PFSK-1 (cell line): ENCODE data around the gene FRMD4A.

ENCODE experiments used
- FOXP2 ChIP-seq: optimal IDR thresholded peaks from 2 replicates; pipeline ENCODE3; 2011; ENCODE audit warnings: borderline replicate concordance, control low read depth, inconsistent platforms; ENCODE audit not compliant: insufficient read depth; ENCODE audit errors: extremely low read length, extremely low read depth
- POLR2AphosphoS5 ChIP-seq: IDR thresholded peaks from 2 replicates; pipeline ENCODE4 v1.6.1; 2012; ENCODE audit warnings: low read depth, mild to moderate bottlenecking, control low read depth, low read length, moderate library complexity
- SIN3A ChIP-seq: IDR thresholded peaks from 2 replicates; pipeline ENCODE4 v1.6.1; 2012; ENCODE audit warnings: mild to moderate bottlenecking, low read length, moderate library complexity, borderline replicate concordance; ENCODE audit not compliant: insufficient read depth
- TAF1 ChIP-seq: IDR thresholded peaks from 2 replicates; pipeline ENCODE4 v1.6.1; 2012; ENCODE audit warnings: low read length, control low read depth, borderline replicate concordance; ENCODE audit not compliant: insufficient read depth
- TF ChIP-seq, protein P1 (sequence below), 2 experiments: IDR thresholded peaks; 2 replicates each; pipeline versions ENCODE4 v1.6.1 to v1.8.0; 2011 to 2012; ENCODE audit warnings: low read depth in 2 of 2, low read length in 2 of 2, control low read depth in 1 of 2, inconsistent platforms in 1 of 2, mild to moderate bottlenecking in 1 of 2, moderate library complexity in 1 of 2; ENCODE audit not compliant: insufficient read depth in 1 of 2

Gene FRMD4A

DNA sequence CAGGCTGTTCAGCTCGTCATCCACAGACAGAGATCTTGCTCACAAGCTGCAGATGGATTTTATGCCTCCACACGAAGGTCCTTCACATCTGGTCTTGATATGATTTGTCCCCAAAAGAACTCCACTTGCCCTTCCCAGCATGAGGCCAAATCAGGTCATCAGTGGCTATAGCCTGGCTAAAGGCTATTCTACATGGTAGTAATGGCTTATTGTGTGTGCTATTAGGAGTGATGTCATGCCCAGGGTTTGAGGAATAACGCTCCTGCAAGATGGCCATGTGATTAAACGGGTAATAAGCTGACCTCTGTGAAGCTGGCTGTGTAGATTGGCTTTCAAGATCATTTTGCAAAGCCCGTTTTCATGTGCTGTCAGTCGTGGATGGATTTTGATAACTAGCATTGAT is 313.8 kb downstream of the FRMD4A start:
- TF ChIP-seq FOXP2 (no peak), POLR2AphosphoS5 (no peak), SIN3A (no peak), TAF1 (no peak)
- TF ChIP-seq, protein P1, sequence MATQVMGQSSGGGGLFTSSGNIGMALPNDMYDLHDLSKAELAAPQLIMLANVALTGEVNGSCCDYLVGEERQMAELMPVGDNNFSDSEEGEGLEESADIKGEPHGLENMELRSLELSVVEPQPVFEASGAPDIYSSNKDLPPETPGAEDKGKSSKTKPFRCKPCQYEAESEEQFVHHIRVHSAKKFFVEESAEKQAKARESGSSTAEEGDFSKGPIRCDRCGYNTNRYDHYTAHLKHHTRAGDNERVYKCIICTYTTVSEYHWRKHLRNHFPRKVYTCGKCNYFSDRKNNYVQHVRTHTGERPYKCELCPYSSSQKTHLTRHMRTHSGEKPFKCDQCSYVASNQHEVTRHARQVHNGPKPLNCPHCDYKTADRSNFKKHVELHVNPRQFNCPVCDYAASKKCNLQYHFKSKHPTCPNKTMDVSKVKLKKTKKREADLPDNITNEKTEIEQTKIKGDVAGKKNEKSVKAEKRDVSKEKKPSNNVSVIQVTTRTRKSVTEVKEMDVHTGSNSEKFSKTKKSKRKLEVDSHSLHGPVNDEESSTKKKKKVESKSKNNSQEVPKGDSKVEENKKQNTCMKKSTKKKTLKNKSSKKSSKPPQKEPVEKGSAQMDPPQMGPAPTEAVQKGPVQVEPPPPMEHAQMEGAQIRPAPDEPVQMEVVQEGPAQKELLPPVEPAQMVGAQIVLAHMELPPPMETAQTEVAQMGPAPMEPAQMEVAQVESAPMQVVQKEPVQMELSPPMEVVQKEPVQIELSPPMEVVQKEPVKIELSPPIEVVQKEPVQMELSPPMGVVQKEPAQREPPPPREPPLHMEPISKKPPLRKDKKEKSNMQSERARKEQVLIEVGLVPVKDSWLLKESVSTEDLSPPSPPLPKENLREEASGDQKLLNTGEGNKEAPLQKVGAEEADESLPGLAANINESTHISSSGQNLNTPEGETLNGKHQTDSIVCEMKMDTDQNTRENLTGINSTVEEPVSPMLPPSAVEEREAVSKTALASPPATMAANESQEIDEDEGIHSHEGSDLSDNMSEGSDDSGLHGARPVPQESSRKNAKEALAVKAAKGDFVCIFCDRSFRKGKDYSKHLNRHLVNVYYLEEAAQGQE (IDR thresholded peaks at IDR 0.05; ENCODE audit: insufficient read depth in 1 of 2, low read depth in 2 of 2, low read length in 2 of 2) = no peak

DNA sequence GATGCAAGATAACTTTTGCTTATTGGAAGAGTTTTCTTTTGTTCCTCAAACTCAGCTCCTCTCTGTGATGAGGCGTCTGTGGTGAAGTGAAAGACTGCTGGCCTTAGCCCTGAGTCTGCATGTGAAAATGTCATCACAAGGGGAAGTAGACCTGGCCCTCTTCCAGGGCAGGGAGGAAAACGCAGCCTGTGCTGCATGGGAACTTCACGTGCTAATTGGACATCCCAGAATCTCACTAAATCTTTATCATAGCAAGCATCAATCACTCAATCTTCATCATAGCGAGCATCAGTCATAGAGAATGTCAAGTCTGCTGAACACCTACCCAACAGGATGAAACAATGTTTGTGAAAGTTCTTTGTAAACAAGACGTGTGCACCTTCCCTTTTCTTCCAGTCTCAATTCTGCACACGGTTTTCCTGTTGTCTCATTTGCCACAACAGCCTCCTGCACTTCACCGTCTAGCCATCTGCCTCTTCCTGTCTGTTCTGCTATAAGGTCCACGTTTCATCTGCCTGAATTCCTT is 314.6 kb downstream of the FRMD4A start:
- TF ChIP-seq SIN3A = 0 out of 2 replicates have a peak, but pooled peaks have one; percentile 26
- peak; percentile 16 for TF ChIP-seq FOXP2
- TF ChIP-seq TAF1 = no peak
- TF ChIP-seq, protein P1 (IDR thresholded peaks at IDR 0.05; ENCODE audit: insufficient read depth in 1 of 2, low read depth in 2 of 2, low read length in 2 of 2) = 0 out of 4 replicates have a peak, but pooled peaks of 1 of the 2 experiments have one; percentile 8
- TF ChIP-seq POLR2AphosphoS5 = no peak

DNA sequence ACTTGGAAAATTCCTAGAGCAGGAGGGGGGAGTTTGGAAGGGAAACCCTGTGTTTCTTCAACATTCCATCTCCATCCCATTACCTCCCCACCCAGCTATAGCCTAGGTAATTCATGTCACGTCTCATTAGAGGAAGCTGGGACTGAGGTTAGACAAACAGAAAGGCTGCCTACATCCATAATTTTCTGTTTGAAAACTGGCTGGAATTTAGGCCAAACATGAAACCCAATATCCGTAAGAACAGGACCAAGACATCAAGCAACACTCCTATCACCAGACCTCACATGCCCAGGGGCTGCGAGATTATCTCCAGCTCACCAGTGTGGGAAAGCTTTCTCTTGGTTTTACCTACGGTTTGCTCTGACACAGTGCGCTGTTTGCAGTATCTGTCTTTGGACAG is 316.3 kb downstream of the FRMD4A start:
- TF ChIP-seq TAF1 (no peak), POLR2AphosphoS5 (no peak), FOXP2 (no peak), SIN3A (no peak)
- TF ChIP-seq, protein P1 (IDR thresholded peaks at IDR 0.05; ENCODE audit: insufficient read depth in 1 of 2, low read depth in 2 of 2, low read length in 2 of 2) = no peak

DNA sequence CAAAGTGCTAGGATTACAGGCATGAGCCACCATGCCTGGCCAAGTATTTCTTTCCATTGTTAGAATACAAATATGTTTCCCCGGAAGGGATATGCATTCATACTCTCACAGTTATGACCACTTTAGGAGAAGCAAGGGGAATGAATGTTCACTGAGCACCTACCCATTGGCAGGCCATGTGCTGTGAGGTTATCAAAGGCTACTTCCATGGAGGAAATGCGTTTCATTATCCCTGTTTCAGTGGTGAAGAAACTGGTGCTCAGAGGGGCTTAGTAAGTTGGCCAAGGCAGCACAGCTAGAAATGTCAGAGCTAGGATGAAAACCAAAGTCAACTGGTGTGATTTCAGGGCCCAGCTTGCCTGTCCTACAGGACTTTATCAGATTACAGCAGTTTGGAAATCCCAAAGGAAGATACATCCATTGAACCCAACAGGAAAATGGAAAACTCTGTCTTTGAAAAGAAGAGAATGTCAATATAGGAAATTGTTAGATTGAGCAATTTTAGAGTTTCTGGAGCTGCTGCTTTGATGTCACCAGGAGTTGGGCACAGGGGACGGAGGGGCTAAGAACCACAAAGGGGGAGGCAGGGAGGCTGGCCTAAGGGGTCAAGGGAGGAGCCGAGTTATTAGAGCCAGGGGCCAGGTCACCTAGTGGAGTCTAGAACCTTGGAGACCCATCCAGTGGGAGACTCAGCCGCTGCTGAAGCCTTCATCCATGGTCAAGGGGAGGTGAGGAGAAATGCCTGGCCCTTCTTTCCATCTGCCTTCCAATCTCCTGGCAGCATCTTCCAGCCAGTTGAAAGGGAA is 319.8 kb downstream of the FRMD4A start:
- TF ChIP-seq SIN3A (no peak), FOXP2 (no peak), TAF1 (no peak), POLR2AphosphoS5 (no peak)
- TF ChIP-seq, protein P1 (IDR thresholded peaks at IDR 0.05; ENCODE audit: insufficient read depth in 1 of 2, low read depth in 2 of 2, low read length in 2 of 2) = no peak
